Erythroblast (primary cell): Measurements from ENCODE around the gene BSCL2.

Experiments
- GATA1 ChIP-seq: IDR thresholded peaks from 2 replicates; pipeline ENCODE4 v1.6.1; 2011; ENCODE audit warnings: low read depth, mild to moderate bottlenecking, control low read depth, low read length, moderate library complexity
- POLR2A ChIP-seq: IDR thresholded peaks from 2 replicates; pipeline ENCODE4 v1.6.1; 2011; ENCODE audit warnings: mild to moderate bottlenecking, low read length

DNA sequence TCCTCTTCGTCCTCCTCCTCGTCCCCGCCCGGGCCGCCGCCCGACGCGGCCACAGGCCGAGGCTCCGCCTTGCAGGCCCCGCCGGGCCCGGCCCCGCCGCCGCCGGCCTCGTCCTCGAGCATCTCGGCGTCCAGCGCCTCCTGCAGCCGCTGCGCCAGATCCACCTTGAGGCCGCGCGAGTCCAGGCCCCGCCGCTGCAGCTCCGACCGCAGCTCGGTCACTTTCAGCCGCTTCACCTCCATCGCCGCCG lies 19.6 kb upstream of the BSCL2 start:
- TF ChIP-seq POLR2A (no peak), GATA1 (no peak)
